Activated T-helper 1 cell treated with Interleukin-2 at 50 U/mL for 16 hours (primary cell): ENCODE data around the gene ACTN3.
A peak's percentile ranks its signal among the peaks of the same experiment; 100 is the strongest.

Experiments
- DNase-seq: peaks from one replicate; pipeline ENCODE4 v3.0.0-alpha.2; 2020; ENCODE audit warnings: low read depth

The ACTN3 gene

GRCh38 chr11:66545701-66546367 lies 869 bp upstream of the ACTN3 start, which contains the start of gene ZDHHC24:
TSS of gene ZDHHC24 (minus strand) at chr11:66546048. CDS start at chr11:66546003, 45 bp downstream.
- peak; percentile 74 for DNase-seq

DNA sequence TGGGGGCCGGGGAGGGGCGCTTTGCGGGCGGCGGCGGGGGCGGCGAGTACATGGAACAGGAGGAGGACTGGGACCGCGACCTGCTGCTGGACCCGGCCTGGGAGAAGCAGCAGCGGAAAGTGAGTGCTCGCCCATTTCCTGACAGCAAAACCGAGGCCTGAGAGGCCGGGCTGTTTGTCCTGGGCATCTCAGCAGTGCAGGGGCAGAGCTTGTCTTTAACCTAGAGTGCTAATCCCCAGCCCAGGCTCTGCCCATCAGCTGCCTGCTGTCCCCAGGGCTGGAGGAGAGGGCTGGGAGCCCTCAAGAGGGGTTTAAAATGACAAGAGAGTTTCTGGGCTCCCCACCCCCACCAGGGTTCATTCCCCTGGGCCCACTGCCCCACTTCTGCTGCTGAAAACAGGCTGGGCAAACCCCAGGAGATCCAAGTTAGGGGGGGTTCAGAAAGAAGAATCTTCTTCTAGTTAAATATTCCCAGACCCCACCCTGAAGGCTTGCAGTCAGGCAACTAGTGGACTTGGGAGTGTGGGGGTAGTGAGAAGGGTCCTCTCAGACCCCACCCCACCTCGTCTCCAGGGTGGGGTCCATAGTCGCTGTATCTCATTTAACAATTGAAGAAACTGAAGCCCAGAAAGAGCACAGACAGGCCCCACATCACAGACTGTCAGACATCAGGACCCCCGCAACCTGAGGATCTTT lies 411 bp downstream of the ACTN3 start:
- no peak for DNase-seq

GRCh38 chr11:66547662-66548009 lies 933 bp downstream of the ACTN3 start:
- DNase-seq = no peak

GRCh38 chr11:66548041-66548440 lies 1.3 kb downstream of the ACTN3 start:
- DNase-seq = no peak

- DNase-seq = no peak
Observed at GRCh38 chr11:66548774-66549630, 2.3 kb downstream of the ACTN3 start.

- no peak for DNase-seq
Observed at GRCh38 chr11:66549696-66550095, 3.0 kb downstream of the ACTN3 start.

- DNase-seq = no peak
Observed at GRCh38 chr11:66550887-66551286, 4.2 kb downstream of the ACTN3 start.

GRCh38 chr11:66554602-66555001 lies 7.9 kb downstream of the ACTN3 start:
- no peak for DNase-seq

DNA sequence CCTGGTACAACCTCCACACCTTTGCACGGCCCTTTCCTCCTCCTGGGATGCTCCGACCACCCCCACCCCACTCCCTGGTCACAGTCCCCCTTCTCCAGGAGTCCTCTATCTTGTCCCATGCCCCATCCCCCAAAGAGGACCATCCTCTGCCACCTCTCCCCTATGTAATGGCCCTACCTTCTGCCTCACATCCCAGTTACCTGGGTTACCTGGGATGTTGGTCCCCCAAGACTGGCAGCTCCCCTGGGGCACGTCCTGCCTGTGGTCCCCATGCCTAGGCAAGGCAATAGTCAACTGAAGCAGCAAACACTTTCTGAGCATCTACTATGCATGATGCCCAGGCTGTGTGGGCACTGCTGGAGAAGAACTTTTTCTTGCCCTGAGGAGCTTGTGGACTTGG lies 8.7 kb downstream of the ACTN3 start:
- no peak for DNase-seq

DNA sequence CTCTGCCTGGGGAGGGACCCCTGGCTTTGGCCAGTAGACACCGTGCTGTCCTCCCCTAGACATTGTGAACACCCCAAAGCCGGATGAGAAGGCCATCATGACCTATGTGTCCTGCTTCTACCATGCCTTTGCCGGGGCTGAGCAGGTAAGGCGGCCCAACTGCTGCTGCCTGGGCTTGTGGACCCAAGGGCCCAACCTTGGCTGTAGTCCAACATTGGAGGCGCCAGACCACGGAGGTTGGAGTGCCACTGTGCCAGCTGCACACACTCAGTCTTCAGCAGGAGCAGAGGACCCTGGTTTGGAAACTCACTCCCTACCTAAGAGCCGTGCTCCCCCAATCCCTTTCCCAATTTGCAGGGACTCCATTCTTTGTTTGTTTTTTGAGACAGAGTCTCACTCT lies 9.4 kb downstream of the ACTN3 start:
- no peak for DNase-seq

GRCh38 chr11:66557733-66558326 lies 11.1 kb downstream of the ACTN3 start:
- DNase-seq = no peak

DNA sequence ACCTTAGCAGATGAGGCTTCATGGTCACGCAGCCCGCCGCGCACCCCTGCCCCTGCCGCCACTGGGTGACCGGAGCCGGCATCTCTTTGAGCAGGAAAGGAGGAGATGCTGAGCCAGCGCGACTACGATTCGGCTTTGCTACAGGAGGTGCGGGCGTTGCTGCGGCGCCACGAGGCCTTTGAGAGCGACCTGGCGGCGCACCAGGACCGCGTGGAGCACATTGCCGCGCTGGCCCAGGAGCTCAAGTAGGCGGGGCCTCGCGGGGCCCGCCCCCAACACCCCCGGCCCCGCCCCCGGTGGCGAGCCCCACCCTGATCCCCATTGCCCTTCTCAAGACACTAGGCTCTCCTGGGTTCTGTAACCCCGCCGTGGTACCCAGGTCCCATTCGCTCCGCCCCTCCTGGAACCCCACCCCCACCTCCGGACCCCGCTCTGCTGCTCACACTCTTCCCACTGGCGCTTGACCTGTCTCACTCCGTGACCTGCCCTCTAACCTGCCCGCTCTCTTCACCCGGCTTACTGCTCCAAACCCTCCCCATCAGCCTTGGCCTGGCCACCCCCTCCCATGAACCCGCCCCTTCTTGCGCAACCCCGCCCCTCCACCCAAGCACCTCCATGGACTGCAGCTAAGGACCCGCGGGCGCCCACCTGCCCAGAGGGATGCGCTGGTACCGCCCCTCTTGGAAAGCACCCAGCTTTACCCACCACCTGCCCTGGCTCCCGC lies 12.6 kb downstream of the ACTN3 start:
- no peak for DNase-seq

GRCh38 chr11:66559866-66560676 lies 13.4 kb downstream of the ACTN3 start:
- DNase-seq = no peak

- no peak for DNase-seq
Observed at GRCh38 chr11:66561178-66561974, 14.7 kb downstream of the ACTN3 start.

DNA sequence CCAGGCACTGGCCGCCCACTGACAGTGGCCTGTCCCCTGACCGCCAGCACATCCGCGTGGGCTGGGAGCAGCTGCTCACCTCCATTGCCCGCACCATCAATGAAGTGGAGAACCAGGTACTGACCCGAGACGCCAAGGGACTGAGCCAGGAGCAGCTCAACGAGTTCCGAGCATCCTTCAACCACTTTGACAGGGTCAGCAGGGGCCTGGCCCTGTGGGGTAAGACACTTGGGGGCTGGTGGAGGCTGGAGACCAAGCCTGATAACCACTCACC lies 15.2 kb downstream of the ACTN3 start:
- DNase-seq = no peak

GRCh38 chr11:66562275-66562674 lies 15.6 kb downstream of the ACTN3 start:
- DNase-seq = no peak

- no peak for DNase-seq
Observed at GRCh38 chr11:66562907-66563583, 16.3 kb downstream of the ACTN3 start.

- no peak for DNase-seq
Observed at GRCh38 chr11:66563832-66564231, 17.1 kb downstream of the ACTN3 start.

GRCh38 chr11:66564538-66564937 lies 17.8 kb downstream of the ACTN3 start:
- DNase-seq = no peak

DNA sequence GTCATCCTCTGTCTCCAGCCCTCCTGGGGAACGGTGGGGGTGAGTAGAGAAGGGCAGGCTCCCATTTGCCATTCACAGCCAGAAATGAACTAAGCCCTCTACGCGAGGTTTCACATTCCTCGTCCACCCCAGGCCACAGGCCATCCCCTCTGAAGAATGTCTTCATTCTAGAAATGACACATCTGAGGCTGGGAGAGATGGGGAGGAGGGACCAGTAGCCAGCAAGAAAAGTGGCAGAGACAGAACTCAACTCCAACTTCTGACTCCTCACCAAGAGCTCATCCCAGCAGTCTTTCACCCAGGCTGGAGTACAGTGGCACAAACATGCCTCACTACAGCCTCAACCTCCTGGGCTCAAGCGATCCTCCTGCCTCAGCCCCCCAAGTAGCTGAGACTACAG lies 18.3 kb downstream of the ACTN3 start:
- no peak for DNase-seq
